Measurements from ENCODE around the gene TMEM179. TPM values are rescaled to one million over a fixed set of nuclear protein-coding genes. Genes with fewer than 3 reads are reported as not detected.

The TMEM179 gene
- total RNA-seq, 1 experiment from 2014 or later: 11.4 TPM

- no peak overlapping the region for H2BK20ac ChIP-seq (ENCODE audit: low read depth, low read length, poor library complexity, severe bottlenecking)
- H4K5ac ChIP-seq (ENCODE audit: insufficient read length, low read depth, low read length): no peak overlapping the region
- H2AFZ ChIP-seq (ENCODE audit: low read length): no peak overlapping the region
- H3K27ac ChIP-seq (ENCODE audit: insufficient read length, low read depth, low read length): no peak overlapping the region
- H3K14ac ChIP-seq (ENCODE audit: insufficient read depth, low read length): no peak overlapping the region
- H3T11ph ChIP-seq (ENCODE audit: low read length): no peak overlapping the region
- H3K9me3 Mint-ChIP-seq: no peaks in the 10 kb centered on the region
- no peak overlapping the region for H3K9ac ChIP-seq (ENCODE audit: extremely low read depth, insufficient read length, low read length)
- no peak overlapping the region for H3K4me2 ChIP-seq (ENCODE audit: insufficient read depth, insufficient read length, low read length)
- no peaks in the 10 kb centered on the region for H3K79me1 ChIP-seq (ENCODE audit: insufficient read depth, low read depth, low read length, poor library complexity, severe bottlenecking)
- no peaks in the 10 kb centered on the region; a peak in 1 of 7 replicates for H3K36me3 Mint-ChIP-seq (ENCODE audit: insufficient read depth in 1 of 3, low read depth in 3 of 3)
- H2BK12ac ChIP-seq (ENCODE audit: insufficient read length, low read depth, low read length): no peak overlapping the region
- no peak overlapping the region for H3K27ac Mint-ChIP-seq
- no peak overlapping the region for H3K4ac ChIP-seq (ENCODE audit: low read depth, low read length)
- WGBS (ENCODE audit: extremely low coverage, insufficient read length, low lambda C conversion rate): no CpG with 5 or more reads among the region's 31 CpGs
- H3K18ac ChIP-seq (ENCODE audit: insufficient read length, low read depth, low read length): no peak overlapping the region
- H4K20me1 ChIP-seq (ENCODE audit: control insufficient read depth, insufficient read depth, insufficient read length): no peaks in the 10 kb centered on the region
- TF ChIP-seq, protein P1, sequence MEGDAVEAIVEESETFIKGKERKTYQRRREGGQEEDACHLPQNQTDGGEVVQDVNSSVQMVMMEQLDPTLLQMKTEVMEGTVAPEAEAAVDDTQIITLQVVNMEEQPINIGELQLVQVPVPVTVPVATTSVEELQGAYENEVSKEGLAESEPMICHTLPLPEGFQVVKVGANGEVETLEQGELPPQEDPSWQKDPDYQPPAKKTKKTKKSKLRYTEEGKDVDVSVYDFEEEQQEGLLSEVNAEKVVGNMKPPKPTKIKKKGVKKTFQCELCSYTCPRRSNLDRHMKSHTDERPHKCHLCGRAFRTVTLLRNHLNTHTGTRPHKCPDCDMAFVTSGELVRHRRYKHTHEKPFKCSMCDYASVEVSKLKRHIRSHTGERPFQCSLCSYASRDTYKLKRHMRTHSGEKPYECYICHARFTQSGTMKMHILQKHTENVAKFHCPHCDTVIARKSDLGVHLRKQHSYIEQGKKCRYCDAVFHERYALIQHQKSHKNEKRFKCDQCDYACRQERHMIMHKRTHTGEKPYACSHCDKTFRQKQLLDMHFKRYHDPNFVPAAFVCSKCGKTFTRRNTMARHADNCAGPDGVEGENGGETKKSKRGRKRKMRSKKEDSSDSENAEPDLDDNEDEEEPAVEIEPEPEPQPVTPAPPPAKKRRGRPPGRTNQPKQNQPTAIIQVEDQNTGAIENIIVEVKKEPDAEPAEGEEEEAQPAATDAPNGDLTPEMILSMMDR (conservative IDR thresholded peaks at IDR 0.05): no peak
- no peaks in the 10 kb centered on the region; the same call in 1 of the 2 replicates for H3K27me3 Mint-ChIP-seq (ENCODE audit: low read depth)
- no peak overlapping the region for H3K4me3 Mint-ChIP-seq
- H3K23me2 ChIP-seq (ENCODE audit: insufficient read length, low read depth, low read length, poor library complexity, severe bottlenecking): no peaks in the 10 kb centered on the region
- H2AK5ac ChIP-seq (ENCODE audit: insufficient read length, low read length): no peak overlapping the region
- no peaks in the 10 kb centered on the region for H3K4me1 ChIP-seq (ENCODE audit: insufficient read depth, low read length)
- H3K79me2 ChIP-seq (ENCODE audit: insufficient read depth, low read length): no peaks in the 10 kb centered on the region
- no peak overlapping the region for H2BK120ac ChIP-seq (ENCODE audit: low read depth, low read length, poor library complexity, severe bottlenecking)
- peaks cover 0 to 10% of the 10 kb centered on the region in 2 experiments; a peak in 2 of 4 replicates for H3K4me1 Mint-ChIP-seq
- no peak overlapping the region for H2BK5ac ChIP-seq (ENCODE audit: insufficient read length, low read length)
- no peak overlapping the region for H4K91ac ChIP-seq (ENCODE audit: insufficient read length, low read depth, low read length)
- no peak overlapping the region for H4K8ac ChIP-seq (replicated peaks; ENCODE audit: insufficient read length, low read depth, low read length)
- H3K27me3 ChIP-seq (ENCODE audit: insufficient read depth, low read length): no peaks in the 10 kb centered on the region
- no peak overlapping the region for H3K23ac ChIP-seq (ENCODE audit: insufficient read length, low read depth, low read length)
- H3K9me3 ChIP-seq (ENCODE audit: control insufficient read depth, low read depth, low read length): no peaks in the 10 kb centered on the region
- no peak for DNase-seq
- no peak overlapping the region for H3K56ac ChIP-seq (ENCODE audit: insufficient read length, low read depth, low read length)
- H2BK15ac ChIP-seq (ENCODE audit: low read depth, low read length): no peak overlapping the region
Observed at GRCh38 chr14:104574978-104575583, 29.5 kb downstream of the TMEM179 start.

Data from H9 (cell line).